Retinal pigment epithelial cell (primary cell): ENCODE results near the gene CADPS2.

Experiments
- DNase-seq: peaks from one replicate; pipeline ENCODE4 v3.0.0-alpha.2; 2010; ENCODE audit warnings: low read depth
- H3K4me3 ChIP-seq: 2 replicates; pipeline ENCODE4 v1.5.1; 2011; ENCODE audit warnings: mild to moderate bottlenecking, low read length, control low read depth, moderate library complexity
- CTCF ChIP-seq: conservative IDR thresholded peaks from 2 replicates; pipeline ENCODE4 v1.5.1; 2011; ENCODE audit warnings: low read depth, low read length, control low read depth, inconsistent platforms

The CADPS2 gene

GRCh38 chr7:122674502-122674901 lies 211.8 kb downstream of the CADPS2 start:
- H3K4me3 ChIP-seq: no peak overlapping the region
- peak; percentile 61 for DNase-seq
- no peak for TF ChIP-seq CTCF

- DNase-seq: no peak
- H3K4me3 ChIP-seq: no peak overlapping the region
- no peak for TF ChIP-seq CTCF
These were observed 212.3 kb downstream of the CADPS2 start for GRCh38 chr7:122673951-122674350.

GRCh38 chr7:122672536-122672935 lies 213.7 kb downstream of the CADPS2 start:
- no peak for DNase-seq
- TF ChIP-seq CTCF: no peak
- no peak overlapping the region for H3K4me3 ChIP-seq

- no peak overlapping the region for H3K4me3 ChIP-seq
- no peak for TF ChIP-seq CTCF
- no peak for DNase-seq
These were observed 222.5 kb downstream of the CADPS2 start for GRCh38 chr7:122663733-122664132.

GRCh38 chr7:122658856-122659255 lies 227.4 kb downstream of the CADPS2 start:
- no peak for TF ChIP-seq CTCF
- no peak for DNase-seq
- no peak overlapping the region for H3K4me3 ChIP-seq

GRCh38 chr7:122653685-122654084 lies 232.6 kb downstream of the CADPS2 start:
- no peak for DNase-seq

More at GRCh38 chr7:122653685-122654084, 232.6 kb downstream of the CADPS2 start:
- no peak for TF ChIP-seq CTCF
- no peak overlapping the region for H3K4me3 ChIP-seq
